Uterus (tissue), 4 donors: ENCODE data around the gene GRK5. TPM values are rescaled to one million over a fixed set of nuclear protein-coding genes. Genes with fewer than 3 reads are reported as not detected.

Experiments used
- DNase-seq, 2 donors: peaks; one replicate each; pipeline ENCODE4 v3.0.0-alpha.2; 2019 to 2020
- H3K27ac ChIP-seq, 2 donors: fragments of 200-600 bp; sonication (generic); 1 replicate in 1 of 2; 2 replicates in 1 of 2; pipeline ENCODE4 v1.5.1; 2016 to 2018
- H3K27me3 ChIP-seq, 2 donors: fragments of 200-600 bp; sonication (generic); one replicate each; pipeline ENCODE4 v1.5.1; 2018 to 2019; ENCODE audit warnings: control low read depth in 1 of 2
- H3K36me3 ChIP-seq, 2 donors: fragments of 200-600 bp; sonication (generic); one replicate each; pipeline ENCODE4 v1.5.1; 2019; ENCODE audit warnings: control low read depth in 1 of 2
- H3K4me1 ChIP-seq, 2 donors: fragments of 200-600 bp; sonication (generic); one replicate each; pipeline ENCODE4 v1.5.1; 2018 to 2019; ENCODE audit warnings: control low read depth in 1 of 2
- H3K4me3 ChIP-seq, 2 donors: fragments of 200-600 bp; sonication (generic); 1 replicate in 1 of 2; 2 replicates in 1 of 2; pipeline ENCODE4 v1.5.1; 2018 to 2019; ENCODE audit warnings: mild to moderate bottlenecking in 1 of 2
- H3K9me3 ChIP-seq, 2 donors: fragments of 200-600 bp; sonication (generic); one replicate each; pipeline ENCODE4 v1.5.1; 2019; ENCODE audit warnings: control low read depth in 1 of 2
- POLR2A ChIP-seq, 2 donors: fragments of 450-650 bp; IDR thresholded peaks; one replicate each; pipeline ENCODE4 v1.6.1; 2016; ENCODE audit warnings: antibody characterized with exemption in 2 of 2, mild to moderate bottlenecking in 1 of 2, moderate library complexity in 1 of 2
- intact Hi-C: fragments of 100-400 bp; cut with DNase I; formaldehyde crosslinking; loops from one replicate; pipeline ENCODE4 v1.15.1; 2023; ENCODE audit warnings: low total_unique reads
- total RNA-seq, 4 donors: library from RNA; depleted of rRNA in 3 of 4; stranded (reverse); fragments of >200 nt in 3 of 4; gene quantifications; one replicate each; pipeline versions ENCODE4 v1.1.0 to v1.2.4, GENCODE V29; 2014 to 2023
- TF ChIP-seq, protein P1 (sequence below), 4 experiments: fragments of 200-600 bp in 2 of 4; fragments of 450-650 bp in 2 of 4; sonication (generic) in 2 of 4; IDR thresholded peaks; one replicate each; pipeline ENCODE4 v1.5.1; 2016 to 2019; ENCODE audit warnings: antibody characterized with exemption in 4 of 4, mild to moderate bottlenecking in 2 of 4, moderate library complexity in 1 of 4
- donor health status: DM: yes; HTN: yes; CAD: no.

GRK5 gene
- total RNA-seq, 4 donors from 2014 or later: 11.6 to 34.6 (median 14.1) TPM

DNA sequence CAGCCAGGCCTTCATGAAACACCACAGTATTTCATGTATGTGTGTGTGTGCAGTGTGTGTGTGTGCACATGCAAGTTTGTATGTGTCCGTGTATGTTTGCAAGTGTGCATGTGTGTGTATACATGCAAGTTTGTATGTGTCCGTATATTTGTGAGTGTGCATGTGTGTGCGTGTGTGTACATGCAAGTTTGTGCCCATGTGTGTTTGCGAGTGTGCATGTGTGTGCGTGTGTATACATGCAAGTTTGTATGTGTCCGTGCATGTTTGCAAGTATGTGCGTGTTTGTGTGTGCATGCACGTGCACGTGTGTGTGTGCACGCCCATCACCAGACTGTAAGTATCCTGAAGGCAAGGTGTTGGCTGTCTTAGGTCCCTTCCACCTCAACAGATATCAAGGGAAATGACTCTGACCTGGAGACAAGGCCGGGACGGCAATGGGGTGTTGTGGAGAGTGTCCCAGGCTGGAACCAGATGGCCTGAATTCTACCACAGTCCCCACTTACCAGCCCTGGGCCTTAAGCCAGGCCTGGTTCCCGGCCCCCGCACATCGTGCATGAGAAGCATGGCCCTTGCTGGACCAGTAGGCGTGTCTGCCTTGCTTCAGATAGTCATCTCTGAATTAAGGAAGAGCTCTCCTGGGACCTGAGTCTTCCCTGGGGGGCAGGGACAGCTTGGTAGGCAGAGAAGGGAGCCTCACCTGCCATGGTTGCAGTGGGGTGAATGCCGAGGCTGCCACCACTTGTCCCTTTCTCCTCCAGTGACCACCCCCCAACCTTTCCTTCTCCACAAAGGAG is 140.0 kb downstream of the GRK5 start:
- H3K4me3 ChIP-seq: no peak overlapping the region
- no peaks in the 10 kb centered on the region for H3K36me3 ChIP-seq
- no peak for DNase-seq
- no peaks in the 10 kb centered on the region for H3K9me3 ChIP-seq
- intact Hi-C loops: no loop called here
- no peak overlapping the region for H3K27ac ChIP-seq
- no peak for TF ChIP-seq POLR2A (IDR thresholded peaks at IDR 0.05)
- TF ChIP-seq, protein P1, sequence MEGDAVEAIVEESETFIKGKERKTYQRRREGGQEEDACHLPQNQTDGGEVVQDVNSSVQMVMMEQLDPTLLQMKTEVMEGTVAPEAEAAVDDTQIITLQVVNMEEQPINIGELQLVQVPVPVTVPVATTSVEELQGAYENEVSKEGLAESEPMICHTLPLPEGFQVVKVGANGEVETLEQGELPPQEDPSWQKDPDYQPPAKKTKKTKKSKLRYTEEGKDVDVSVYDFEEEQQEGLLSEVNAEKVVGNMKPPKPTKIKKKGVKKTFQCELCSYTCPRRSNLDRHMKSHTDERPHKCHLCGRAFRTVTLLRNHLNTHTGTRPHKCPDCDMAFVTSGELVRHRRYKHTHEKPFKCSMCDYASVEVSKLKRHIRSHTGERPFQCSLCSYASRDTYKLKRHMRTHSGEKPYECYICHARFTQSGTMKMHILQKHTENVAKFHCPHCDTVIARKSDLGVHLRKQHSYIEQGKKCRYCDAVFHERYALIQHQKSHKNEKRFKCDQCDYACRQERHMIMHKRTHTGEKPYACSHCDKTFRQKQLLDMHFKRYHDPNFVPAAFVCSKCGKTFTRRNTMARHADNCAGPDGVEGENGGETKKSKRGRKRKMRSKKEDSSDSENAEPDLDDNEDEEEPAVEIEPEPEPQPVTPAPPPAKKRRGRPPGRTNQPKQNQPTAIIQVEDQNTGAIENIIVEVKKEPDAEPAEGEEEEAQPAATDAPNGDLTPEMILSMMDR (IDR thresholded peaks at IDR 0.05): no peak
- H3K4me1 ChIP-seq: peaks cover 0 to 11% of the 10 kb centered on the region in 2 donors
- H3K27me3 ChIP-seq: no peaks in the 10 kb centered on the region

DNA sequence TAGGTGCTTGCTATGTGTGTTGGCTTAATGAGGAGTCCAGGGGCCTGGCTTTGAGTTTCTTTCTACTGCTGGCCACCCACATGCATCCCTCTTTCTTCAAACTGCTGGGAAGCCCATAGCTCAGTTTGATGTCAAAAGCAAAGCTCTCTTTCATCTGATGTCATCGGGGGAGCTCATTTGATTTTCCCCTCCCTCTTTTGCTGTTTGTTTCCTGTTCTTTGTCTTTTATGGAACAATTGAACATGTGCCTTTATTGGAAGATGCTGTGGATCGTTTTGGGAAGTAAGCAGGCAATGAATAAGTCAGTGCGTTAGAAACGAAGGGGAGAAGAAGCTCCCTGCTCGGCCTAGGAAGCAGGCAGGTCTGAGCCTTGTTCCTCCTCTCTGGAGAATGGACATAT is 140.7 kb downstream of the GRK5 start:
- peak overlapping the region in 1 of 2 donors; percentile 22 for H3K27ac ChIP-seq
- H3K9me3 ChIP-seq: no peaks in the 10 kb centered on the region
- no peaks in the 10 kb centered on the region for H3K27me3 ChIP-seq
- H3K4me3 ChIP-seq: no peak overlapping the region
- no peaks in the 10 kb centered on the region for H3K36me3 ChIP-seq
- DNase-seq: no peak
- H3K4me1 ChIP-seq: peaks cover 0 to 11% of the 10 kb centered on the region in 2 donors
- intact Hi-C loops: no loop called here
- TF ChIP-seq POLR2A (IDR thresholded peaks at IDR 0.05): no peak

DNA sequence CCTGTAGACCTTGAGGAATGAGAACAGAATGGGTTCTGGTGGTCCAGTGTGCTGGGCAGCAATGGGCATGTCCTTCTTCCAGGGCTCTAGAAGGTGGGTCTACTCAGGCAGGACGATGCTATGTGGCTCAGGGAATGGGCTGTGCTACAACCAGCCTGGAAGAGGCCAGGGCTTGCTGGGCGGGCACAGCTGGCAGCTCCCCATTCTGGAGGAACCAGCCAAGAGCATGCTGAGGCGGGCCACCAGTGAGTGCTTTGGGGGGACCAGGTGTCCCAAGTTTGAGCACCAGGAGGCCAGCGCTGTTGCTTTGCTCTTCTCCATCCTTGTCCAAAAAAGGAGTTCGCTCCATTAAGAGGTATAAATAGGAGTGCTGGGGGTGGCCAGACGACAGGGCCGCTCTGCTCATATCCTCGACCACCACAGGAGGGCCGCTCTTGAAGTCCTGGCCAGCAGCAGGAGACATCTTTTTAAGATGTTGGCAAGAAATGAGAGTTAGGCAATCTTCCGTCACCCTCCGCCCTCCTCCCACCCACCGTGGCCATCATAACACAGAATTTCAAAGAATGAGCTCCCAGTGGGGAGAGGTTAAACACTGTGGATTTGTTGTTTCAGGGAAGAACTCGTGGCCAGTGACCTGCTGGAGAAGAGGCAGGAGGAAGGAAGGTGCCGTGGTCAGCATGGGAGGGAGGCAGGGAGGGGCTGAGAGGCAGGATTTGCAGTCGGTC is 141.3 kb downstream of the GRK5 start:
- peak in 1 of 2 donors; percentile 58 for DNase-seq
- intact Hi-C loops: no loop called here
- no peaks in the 10 kb centered on the region for H3K9me3 ChIP-seq
- no peaks in the 10 kb centered on the region for H3K27me3 ChIP-seq
- no peaks in the 10 kb centered on the region for H3K36me3 ChIP-seq
- H3K4me1 ChIP-seq: peaks cover 0 to 11% of the 10 kb centered on the region in 2 donors
- H3K27ac ChIP-seq: peak overlapping the region in 1 of 2 donors; percentile 22
- H3K4me3 ChIP-seq: no peak overlapping the region
- TF ChIP-seq POLR2A (IDR thresholded peaks at IDR 0.05): no peak
- TF ChIP-seq, protein P1 (IDR thresholded peaks at IDR 0.05): peak in 2 of 4 experiments; percentile 5 to 44

DNA sequence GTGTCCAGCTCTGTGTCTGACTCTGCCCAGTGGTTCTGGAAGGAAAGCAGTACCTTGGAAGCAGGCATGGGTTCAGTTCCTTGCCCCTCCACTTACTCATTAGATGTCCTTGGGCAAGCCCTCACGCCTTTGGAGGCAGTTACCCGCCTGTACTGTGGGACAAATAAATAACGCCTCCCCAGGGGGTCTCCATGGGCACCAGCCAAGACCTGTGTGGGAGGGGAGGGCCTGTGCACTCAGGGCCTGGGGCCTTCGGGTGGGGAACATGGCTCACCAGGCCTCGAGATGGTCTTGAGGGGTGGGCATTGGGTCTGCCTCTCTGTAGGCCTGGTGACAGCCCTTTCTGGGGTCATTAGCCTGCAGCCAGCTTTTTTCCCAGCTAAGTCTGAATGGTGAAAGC is 142.0 kb downstream of the GRK5 start:
- DNase-seq: peak in 1 of 2 donors; percentile 19
- Histone ChIP-seq H3K27me3 (no peaks in the 10 kb centered on the region), H3K36me3 (no peaks in the 10 kb centered on the region), H3K9me3 (no peaks in the 10 kb centered on the region), H3K4me3 (no peak overlapping the region), H3K27ac (peak overlapping the region in 1 of 2 donors; percentile 22), H3K4me1 (peaks cover 0 to 11% of the 10 kb centered on the region in 2 donors)
- intact Hi-C loops: no loop called here
- TF ChIP-seq POLR2A (IDR thresholded peaks at IDR 0.05): no peak
- TF ChIP-seq, protein P1 (IDR thresholded peaks at IDR 0.05): no peak

DNA sequence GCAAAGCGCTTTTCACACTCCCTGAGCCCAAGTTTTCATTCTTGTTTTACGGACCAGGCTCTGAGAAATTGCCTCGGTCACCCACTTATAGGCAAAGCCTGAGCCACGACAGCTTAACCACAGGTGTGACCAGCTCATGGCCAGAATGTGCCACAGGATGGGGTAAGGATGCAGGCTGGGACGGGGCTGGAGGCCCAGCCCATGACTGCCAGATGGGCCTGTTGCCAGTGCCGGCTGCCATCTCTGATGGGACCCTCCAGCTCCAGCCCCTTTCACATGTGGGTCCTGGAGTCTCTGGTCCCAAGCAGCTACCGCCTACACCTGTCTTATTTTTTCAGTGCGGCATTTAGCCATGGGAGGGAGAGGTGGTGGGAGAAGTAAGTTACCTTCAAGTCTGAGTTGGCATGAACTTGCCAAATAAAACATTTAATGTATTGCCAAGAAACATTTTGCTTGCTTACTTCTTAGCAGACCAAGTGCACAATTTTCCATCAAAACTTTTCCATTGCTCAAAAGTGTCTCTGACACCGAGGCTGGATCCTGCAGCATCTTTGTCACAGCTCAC is 142.6 kb downstream of the GRK5 start:
- H3K9me3 ChIP-seq: no peaks in the 10 kb centered on the region
- intact Hi-C loops: no loop called here
- no peak for TF ChIP-seq POLR2A (IDR thresholded peaks at IDR 0.05)
- TF ChIP-seq, protein P1 (IDR thresholded peaks at IDR 0.05): no peak
- no peak overlapping the region for H3K4me3 ChIP-seq
- no peaks in the 10 kb centered on the region for H3K27me3 ChIP-seq
- no peak overlapping the region for H3K27ac ChIP-seq
- H3K4me1 ChIP-seq: peaks cover 0 to 11% of the 10 kb centered on the region in 2 donors
- no peak for DNase-seq
- H3K36me3 ChIP-seq: no peaks in the 10 kb centered on the region
